HEK293T (cell line): ENCODE results near the gene GAREM1.

Experiments used
- BHLHE40 ChIP-seq: fragments of 450-650 bp; IDR thresholded peaks from 2 replicates; pipeline ENCODE4 v1.6.1; 2016; ENCODE audit warnings: mild to moderate bottlenecking, moderate library complexity, borderline replicate concordance
- ELF4 ChIP-seq: fragments of 450-650 bp; IDR thresholded peaks from 2 replicates; pipeline ENCODE4 v1.6.1; 2017; ENCODE audit warnings: antibody characterized with exemption
- HDGF ChIP-seq: fragments of 450-650 bp; IDR thresholded peaks from 2 replicates; pipeline ENCODE4 v1.6.1; 2017; ENCODE audit warnings: antibody characterized with exemption, borderline replicate concordance
- SP1 ChIP-seq: fragments of 450-650 bp; IDR thresholded peaks from 2 replicates; pipeline ENCODE4 v1.6.1; 2017
- SUZ12 ChIP-seq: fragments of 450-650 bp; IDR thresholded peaks from 2 replicates; pipeline ENCODE4 v1.6.1; 2016; ENCODE audit warnings: mild to moderate bottlenecking

- TF ChIP-seq BHLHE40 (no peak), SUZ12 (no peak), ELF4 (no peak), SP1 (no peak), HDGF (no peak)
Observed at GRCh38 chr18:32216390-32216789, 254.3 kb downstream of the GAREM1 start.
